Breast epithelium (tissue), 4 donors: ENCODE results near the gene RAB18. TPM values are rescaled to one million over a fixed set of nuclear protein-coding genes. Genes with fewer than 3 reads are reported as not detected.

ENCODE experiments used
- DNase-seq, 2 donors: peaks; one replicate each; pipeline ENCODE4 v3.0.0-alpha.2; 2019; ENCODE audit warnings: low spot score in 2 of 2
- H3K27ac ChIP-seq, 2 donors: fragments of 200-600 bp; sonication (generic) in 1 of 2; one replicate each; pipeline ENCODE4 v1.5.1; 2016 to 2019; ENCODE audit warnings: mild to moderate bottlenecking in 1 of 2
- H3K27me3 ChIP-seq, 2 donors: fragments of 200-600 bp; sonication (generic) in 1 of 2; one replicate each; pipeline versions ENCODE4 v1.5.1 to v1.6.0; 2017 to 2019; ENCODE audit warnings: control low read depth in 1 of 2, mild to moderate bottlenecking in 1 of 2
- H3K36me3 ChIP-seq: fragments of 200-600 bp; one replicate; pipeline ENCODE4 v1.5.1; 2019
- H3K4me1 ChIP-seq, 2 donors: fragments of 200-600 bp; sonication (generic); one replicate each; pipeline ENCODE4 v1.5.1; 2016 to 2019; ENCODE audit warnings: control low read depth in 1 of 2
- H3K4me3 ChIP-seq, 3 donors: fragments of 200-600 bp; sonication (generic); 1 replicate in 2 of 3; 2 replicates in 1 of 3; pipeline ENCODE4 v1.5.1; 2016 to 2019; ENCODE audit warnings: mild to moderate bottlenecking in 3 of 3, moderate library complexity in 2 of 3
- H3K9me3 ChIP-seq, 2 donors: fragments of 200-600 bp; sonication (generic) in 1 of 2; one replicate each; pipeline ENCODE4 v1.5.1; 2016 to 2019; ENCODE audit warnings: control low read depth in 1 of 2
- CTCF ChIP-seq, 3 donors: fragments of 450-650 bp; IDR thresholded peaks; one replicate each; pipeline ENCODE4 v1.5.1; 2016 to 2017; ENCODE audit warnings: antibody characterized with exemption in 3 of 3, mild to moderate bottlenecking in 3 of 3, moderate library complexity in 3 of 3
- POLR2A ChIP-seq: fragments of 450-650 bp; IDR thresholded peaks from one replicate; pipeline ENCODE4 v1.6.1; 2016; ENCODE audit warnings: antibody characterized with exemption, mild to moderate bottlenecking, moderate library complexity
- POLR2AphosphoS5 ChIP-seq, 3 donors: sonication (generic); formaldehyde crosslinking; IDR thresholded peaks; one replicate each; pipeline ENCODE4 v1.6.1; 2017; ENCODE audit warnings: antibody characterized with exemption in 3 of 3
- intact Hi-C: fragments of 100-400 bp; cut with DNase I; formaldehyde crosslinking; loops from one replicate; pipeline ENCODE4 v1.15.1; 2023; ENCODE audit warnings: low total_unique reads
- total RNA-seq, 3 donors: library from RNA; depleted of rRNA; stranded (reverse); fragments of >200 nt; gene quantifications; one replicate each; pipeline ENCODE4 v1.1.0, GENCODE V29; 2016

RAB18 gene
- total RNA-seq, 3 donors from 2014 or later = 40.3 to 68.6 (median 43.4) TPM

GRCh38 chr10:27527666-27528295, 23.7 kb downstream of the RAB18 start:
- Histone ChIP-seq H3K27ac (no peak overlapping the region), H3K4me3 (no peak overlapping the region), H3K27me3 (no peaks in the 10 kb centered on the region), H3K9me3 (no peaks in the 10 kb centered on the region), H3K36me3 (no peaks in the 10 kb centered on the region), H3K4me1 (no peaks in the 10 kb centered on the region)
- intact Hi-C loops = no loop called here
- DNase-seq = no peak
- no peak for TF ChIP-seq POLR2A
- TF ChIP-seq CTCF (IDR thresholded peaks at IDR 0.05) = no peak
- TF ChIP-seq POLR2AphosphoS5 (IDR thresholded peaks at IDR 0.05) = no peak

- no peaks in the 10 kb centered on the region for H3K36me3 ChIP-seq
- no peak for TF ChIP-seq POLR2AphosphoS5 (IDR thresholded peaks at IDR 0.05)
- no peak for TF ChIP-seq CTCF (IDR thresholded peaks at IDR 0.05)
- no peak overlapping the region for H3K4me3 ChIP-seq
- DNase-seq = no peak
- H3K27ac ChIP-seq = no peak overlapping the region
- no peaks in the 10 kb centered on the region for H3K27me3 ChIP-seq
- H3K4me1 ChIP-seq = no peaks in the 10 kb centered on the region
- H3K9me3 ChIP-seq = no peaks in the 10 kb centered on the region
- intact Hi-C loops = no loop called here
Measured at GRCh38 chr10:27529010-27529783, 25.1 kb downstream of the RAB18 start.

GRCh38 chr10:27530477-27530876, 26.4 kb downstream of the RAB18 start:
- TF ChIP-seq POLR2A = no peak
- TF ChIP-seq POLR2AphosphoS5 (IDR thresholded peaks at IDR 0.05) = no peak
- no peak for TF ChIP-seq CTCF (IDR thresholded peaks at IDR 0.05)
- no peaks in the 10 kb centered on the region for H3K9me3 ChIP-seq
- H3K27me3 ChIP-seq = no peaks in the 10 kb centered on the region
- no peak overlapping the region for H3K4me3 ChIP-seq
- no peak overlapping the region for H3K27ac ChIP-seq
- no peaks in the 10 kb centered on the region for H3K36me3 ChIP-seq
- DNase-seq = no peak
- intact Hi-C loops = no loop called here
- H3K4me1 ChIP-seq = no peaks in the 10 kb centered on the region

- no peak for DNase-seq
- H3K27ac ChIP-seq = no peak overlapping the region
- no peaks in the 10 kb centered on the region for H3K9me3 ChIP-seq
- intact Hi-C loops = no loop called here
- H3K36me3 ChIP-seq = no peaks in the 10 kb centered on the region
- TF ChIP-seq POLR2AphosphoS5 (IDR thresholded peaks at IDR 0.05) = no peak
- no peak for TF ChIP-seq CTCF (IDR thresholded peaks at IDR 0.05)
- no peak for TF ChIP-seq POLR2A
- no peak overlapping the region for H3K4me3 ChIP-seq
- no peaks in the 10 kb centered on the region for H3K4me1 ChIP-seq
- H3K27me3 ChIP-seq = no peaks in the 10 kb centered on the region
Measured at GRCh38 chr10:27531336-27531847, 27.3 kb downstream of the RAB18 start.

GRCh38 chr10:27534161-27534700, 30.1 kb downstream of the RAB18 start:
- no peak overlapping the region for H3K4me3 ChIP-seq
- no peaks in the 10 kb centered on the region for H3K4me1 ChIP-seq
- intact Hi-C loops = no loop called here
- H3K9me3 ChIP-seq = no peaks in the 10 kb centered on the region
- H3K27ac ChIP-seq = no peak overlapping the region
- no peaks in the 10 kb centered on the region for H3K36me3 ChIP-seq
- no peak for DNase-seq
- H3K27me3 ChIP-seq = no peaks in the 10 kb centered on the region
- TF ChIP-seq POLR2AphosphoS5 (IDR thresholded peaks at IDR 0.05) = no peak
- no peak for TF ChIP-seq POLR2A
- TF ChIP-seq CTCF (IDR thresholded peaks at IDR 0.05) = no peak
